ENCODE results near the gene IDUA. TPM values are rescaled to one million over a fixed set of nuclear protein-coding genes. Genes with fewer than 3 reads are reported as not detected.

IDUA gene
- total RNA-seq, 2 experiments from 2014 or later = 6.4 to 9.0 TPM

- POLR2A ChIA-PET = no interaction called here
- H3K27me3 Mint-ChIP-seq = peaks cover 3% of the 10 kb centered on the region
- CTCF ChIA-PET = no interaction called here
Measured at GRCh38 chr4:1038948-1039492, 52.2 kb downstream of the IDUA start.

GRCh38 chr4:1039493-1040343, 52.9 kb downstream of the IDUA start:
- intact Hi-C loops (cut with DNase I, micrococcal nuclease) = no loop called here
- Mint-ChIP-seq H3K9me3 (ENCODE audit: low read depth) (no peaks in the 10 kb centered on the region), H3K4me3 (no peak overlapping the region), H3K36me3 (ENCODE audit: low read depth) (no peaks in the 10 kb centered on the region), H3K27me3 (peaks cover 3% of the 10 kb centered on the region), H3K4me1 (no peaks in the 10 kb centered on the region), H3K27ac (no peak overlapping the region)
- no peak for DNase-seq
- CTCF ChIA-PET = no interaction called here
- no peak for ATAC-seq
- POLR2A ChIA-PET = no interaction called here

More at GRCh38 chr4:1038948-1039492, 52.2 kb downstream of the IDUA start:
- Mint-ChIP-seq H3K4me1 (no peaks in the 10 kb centered on the region), H3K36me3 (ENCODE audit: low read depth) (no peaks in the 10 kb centered on the region), H3K27ac (no peak overlapping the region), H3K4me3 (no peak overlapping the region), H3K9me3 (ENCODE audit: low read depth) (no peaks in the 10 kb centered on the region)
- ATAC-seq (no peak), DNase-seq (no peak)
- intact Hi-C loops (cut with DNase I, micrococcal nuclease) = no loop called here

- ChIA-PET CTCF (no interaction called here), POLR2A (no interaction called here)
- ATAC-seq = no peak
- no peak overlapping the region for H3K27ac Mint-ChIP-seq
- H3K4me3 Mint-ChIP-seq = no peak overlapping the region
- H3K4me1 Mint-ChIP-seq = no peaks in the 10 kb centered on the region
- H3K27me3 Mint-ChIP-seq = peaks cover 6% of the 10 kb centered on the region
- no peaks in the 10 kb centered on the region for H3K36me3 Mint-ChIP-seq (ENCODE audit: low read depth)
- no peaks in the 10 kb centered on the region for H3K9me3 Mint-ChIP-seq (ENCODE audit: low read depth)
- DNase-seq = no peak
- intact Hi-C loops (cut with DNase I, micrococcal nuclease) = no loop called here
Measured at GRCh38 chr4:1040344-1041146, 53.7 kb downstream of the IDUA start.

GRCh38 chr4:1041147-1041935, 54.5 kb downstream of the IDUA start:
- Mint-ChIP-seq H3K27me3 (peaks cover 8% of the 10 kb centered on the region), H3K27ac (no peak overlapping the region), H3K4me3 (no peak overlapping the region), H3K4me1 (no peaks in the 10 kb centered on the region), H3K9me3 (ENCODE audit: low read depth) (no peaks in the 10 kb centered on the region), H3K36me3 (ENCODE audit: low read depth) (no peaks in the 10 kb centered on the region)
- no peak for ATAC-seq
- no peak for DNase-seq
- ChIA-PET CTCF (no interaction called here), POLR2A (no interaction called here)
- intact Hi-C loops (cut with DNase I, micrococcal nuclease) = no loop called here

GRCh38 chr4:1041936-1042330, 55.1 kb downstream of the IDUA start:
- POLR2A ChIA-PET = no interaction called here
- Mint-ChIP-seq H3K27ac (no peak overlapping the region), H3K4me3 (no peak overlapping the region), H3K27me3 (peaks cover 10% of the 10 kb centered on the region), H3K36me3 (ENCODE audit: low read depth) (peaks cover 2% of the 10 kb centered on the region), H3K4me1 (no peaks in the 10 kb centered on the region), H3K9me3 (ENCODE audit: low read depth) (no peaks in the 10 kb centered on the region)
- DNase-seq = no peak
- CTCF ChIA-PET = no interaction called here
- no peak for ATAC-seq
- intact Hi-C loops (cut with DNase I, micrococcal nuclease) = no loop called here

- no peak for DNase-seq
- H3K27me3 Mint-ChIP-seq = peaks cover 14% of the 10 kb centered on the region
- POLR2A ChIA-PET = no interaction called here
- H3K4me1 Mint-ChIP-seq = no peaks in the 10 kb centered on the region
- H3K9me3 Mint-ChIP-seq (ENCODE audit: low read depth) = no peaks in the 10 kb centered on the region
- no peak overlapping the region for H3K27ac Mint-ChIP-seq
- intact Hi-C loops (cut with DNase I, micrococcal nuclease) = no loop called here
- H3K36me3 Mint-ChIP-seq (ENCODE audit: low read depth) = peaks cover 2% of the 10 kb centered on the region
- H3K4me3 Mint-ChIP-seq = no peak overlapping the region
- CTCF ChIA-PET = no interaction called here
- no peak for ATAC-seq
Measured at GRCh38 chr4:1042352-1043055, 55.7 kb downstream of the IDUA start.

- peak; percentile 27 for DNase-seq
- peaks cover 17% of the 10 kb centered on the region for H3K27me3 Mint-ChIP-seq
- no peak overlapping the region for H3K4me3 Mint-ChIP-seq
- no peak overlapping the region for H3K27ac Mint-ChIP-seq
- peaks cover 2% of the 10 kb centered on the region for H3K36me3 Mint-ChIP-seq (ENCODE audit: low read depth)
- intact Hi-C loops (cut with DNase I, micrococcal nuclease) = no loop called here
- ChIA-PET CTCF (no interaction called here), POLR2A (no interaction called here)
- H3K9me3 Mint-ChIP-seq (ENCODE audit: low read depth) = no peaks in the 10 kb centered on the region
- ATAC-seq = peak; percentile 28
- H3K4me1 Mint-ChIP-seq = no peaks in the 10 kb centered on the region
Measured at GRCh38 chr4:1043162-1043561, 56.3 kb downstream of the IDUA start.

- Mint-ChIP-seq H3K4me3 (no peak overlapping the region), H3K4me1 (peaks cover 4% of the 10 kb centered on the region), H3K27ac (no peak overlapping the region), H3K36me3 (ENCODE audit: low read depth) (peaks cover 2% of the 10 kb centered on the region), H3K9me3 (ENCODE audit: low read depth) (no peaks in the 10 kb centered on the region), H3K27me3 (peaks cover 20% of the 10 kb centered on the region)
- intact Hi-C loops (cut with DNase I, micrococcal nuclease) = no loop called here
- DNase-seq (peak; percentile 72), ATAC-seq (peak; percentile 67)
- ChIA-PET CTCF (interaction anchor here (0.9 kb wide), 1 partner anchor 248 kb away, joined by 3 read pairs; no protein-coding TSS in a partner anchor), POLR2A (no interaction called here)
Measured at GRCh38 chr4:1043651-1044468, 57.0 kb downstream of the IDUA start.

- H3K36me3 Mint-ChIP-seq (ENCODE audit: low read depth) = peaks cover 2% of the 10 kb centered on the region
- no peak overlapping the region for H3K4me3 Mint-ChIP-seq
- ChIA-PET POLR2A (no interaction called here), CTCF (interaction anchor here (0.9 kb wide), 1 partner anchor 248 kb away, joined by 3 read pairs; no protein-coding TSS in a partner anchor)
- H3K27ac Mint-ChIP-seq = no peak overlapping the region
- H3K9me3 Mint-ChIP-seq (ENCODE audit: low read depth) = no peaks in the 10 kb centered on the region
- DNase-seq = peak; percentile 6
- peaks cover 21% of the 10 kb centered on the region for H3K27me3 Mint-ChIP-seq
- H3K4me1 Mint-ChIP-seq = peaks cover 5% of the 10 kb centered on the region
- intact Hi-C loops (cut with DNase I, micrococcal nuclease) = no loop called here
- no peak for ATAC-seq
Measured at GRCh38 chr4:1044469-1045192, 57.8 kb downstream of the IDUA start.

GRCh38 chr4:1045193-1045594, 58.4 kb downstream of the IDUA start:
- no peak overlapping the region for H3K27ac Mint-ChIP-seq
- no peak for DNase-seq
- POLR2A ChIA-PET = no interaction called here
- no peak overlapping the region for H3K4me3 Mint-ChIP-seq
- H3K9me3 Mint-ChIP-seq (ENCODE audit: low read depth) = no peaks in the 10 kb centered on the region
- H3K4me1 Mint-ChIP-seq = peaks cover 5% of the 10 kb centered on the region
- intact Hi-C loops (cut with DNase I, micrococcal nuclease) = no loop called here
- no peak for ATAC-seq
- H3K27me3 Mint-ChIP-seq = peaks cover 21% of the 10 kb centered on the region
- H3K36me3 Mint-ChIP-seq (ENCODE audit: low read depth) = peaks cover 2% of the 10 kb centered on the region
- CTCF ChIA-PET = interaction anchor here (0.9 kb wide), 1 partner anchor 249 kb away, joined by 3 read pairs; no protein-coding TSS in a partner anchor

All from activated CD4-positive, alpha-beta T cell treated with anti-CD3 and anti-CD28 coated beads for 36 hours (primary cell).